Measurements from ENCODE around the gene HERC2.

DNA sequence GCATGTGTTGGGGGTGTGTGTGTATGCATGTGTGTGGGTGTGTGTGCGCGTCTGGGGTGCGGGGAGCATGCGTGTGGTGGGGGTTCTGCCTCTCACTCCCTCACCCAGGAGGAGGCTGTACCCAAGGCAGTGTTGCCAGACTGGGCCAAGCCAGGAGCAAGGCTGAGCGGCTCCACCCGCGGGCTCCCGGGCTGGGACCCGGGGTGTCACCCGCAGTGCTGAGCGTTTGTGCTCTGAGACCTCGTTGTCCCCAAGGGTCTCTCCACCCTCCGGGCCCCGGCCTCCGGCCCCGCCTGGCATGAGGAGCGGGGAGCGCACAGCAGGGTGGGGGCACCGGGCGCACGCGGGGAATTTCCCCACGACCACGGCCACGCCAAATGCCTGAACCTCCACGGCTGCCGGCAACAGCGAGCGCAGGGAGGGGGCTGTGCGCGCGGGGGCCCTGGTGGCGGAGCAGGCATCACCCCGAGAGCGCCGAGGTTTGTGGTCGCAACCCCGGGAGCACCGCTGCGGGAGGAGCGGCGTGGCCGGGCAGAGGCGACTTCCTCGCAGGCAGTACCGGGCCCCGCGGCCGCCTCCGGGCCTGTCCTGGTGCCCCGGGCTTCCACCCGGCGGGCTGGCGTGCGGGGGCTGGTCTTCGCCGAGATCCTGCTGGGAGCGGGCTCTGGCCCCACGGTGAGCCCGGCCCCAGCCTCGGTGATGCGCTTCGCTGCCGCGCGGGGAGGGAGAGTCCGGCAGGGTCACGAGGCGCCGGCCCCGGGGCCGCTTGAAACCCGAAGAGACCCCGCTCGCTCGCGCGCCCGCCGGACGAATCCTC is 215.5 kb downstream of the HERC2 start:
- TF ChIP-seq, protein P1, sequence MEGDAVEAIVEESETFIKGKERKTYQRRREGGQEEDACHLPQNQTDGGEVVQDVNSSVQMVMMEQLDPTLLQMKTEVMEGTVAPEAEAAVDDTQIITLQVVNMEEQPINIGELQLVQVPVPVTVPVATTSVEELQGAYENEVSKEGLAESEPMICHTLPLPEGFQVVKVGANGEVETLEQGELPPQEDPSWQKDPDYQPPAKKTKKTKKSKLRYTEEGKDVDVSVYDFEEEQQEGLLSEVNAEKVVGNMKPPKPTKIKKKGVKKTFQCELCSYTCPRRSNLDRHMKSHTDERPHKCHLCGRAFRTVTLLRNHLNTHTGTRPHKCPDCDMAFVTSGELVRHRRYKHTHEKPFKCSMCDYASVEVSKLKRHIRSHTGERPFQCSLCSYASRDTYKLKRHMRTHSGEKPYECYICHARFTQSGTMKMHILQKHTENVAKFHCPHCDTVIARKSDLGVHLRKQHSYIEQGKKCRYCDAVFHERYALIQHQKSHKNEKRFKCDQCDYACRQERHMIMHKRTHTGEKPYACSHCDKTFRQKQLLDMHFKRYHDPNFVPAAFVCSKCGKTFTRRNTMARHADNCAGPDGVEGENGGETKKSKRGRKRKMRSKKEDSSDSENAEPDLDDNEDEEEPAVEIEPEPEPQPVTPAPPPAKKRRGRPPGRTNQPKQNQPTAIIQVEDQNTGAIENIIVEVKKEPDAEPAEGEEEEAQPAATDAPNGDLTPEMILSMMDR (IDR thresholded peaks at IDR 0.05), result no peak
- TF ChIP-seq POLR2A (IDR thresholded peaks at IDR 0.05) (no peak), POLR2AphosphoS5 (IDR thresholded peaks at IDR 0.05) (no peak), EP300 (IDR thresholded peaks at IDR 0.05) (no peak)

Measured in stomach (tissue), 4 donors.